H1 (cell line): ENCODE measurements around the gene TENT4B. TPM values are rescaled to one million over a fixed set of nuclear protein-coding genes. Genes with fewer than 3 reads are reported as not detected.

Experiments
- CTCF ChIA-PET: fragments of 300-600 bp; sonication (Branson Sonifier 250); formaldehyde crosslinking; loops from one replicate; lab custom pipeline; 2021; ENCODE audit not compliant: partially characterized antibody; lab: Charles Lee
- POLR2A ChIA-PET: fragments of 300-600 bp; sonication (Branson Sonifier 250); formaldehyde crosslinking; loops from one replicate; lab custom pipeline; 2021; ENCODE audit warnings: inconsistent platforms; ENCODE audit not compliant: partially characterized antibody; lab: Charles Lee
- DNase-seq, 2 experiments: peaks; one replicate each; pipeline versions ENCODE4 v3.0.0 to v3.0.0-alpha.2; 2010 to 2022; ENCODE audit warnings: low spot score in 2 of 2, low read depth in 1 of 2, mixed read lengths in 1 of 2
- FAIRE-seq: peaks from 2 replicates; lab custom pipeline; 2011; peaks lifted over from hg19 to GRCh38; lab: Jason Lieb, UNC
- H2AFZ ChIP-seq: 2 replicates; pipeline ENCODE4 v1.8.1; 2012; ENCODE audit warnings: low read length, inconsistent platforms
- H2AK5ac ChIP-seq: 2 replicates; pipeline ENCODE4 v1.6.1; 2013; ENCODE audit warnings: low read depth, low read length
- H2BK120ac ChIP-seq: replicated peaks from 2 replicates; pipeline ENCODE3; 2013; ENCODE audit warnings: low read depth, low read length, inconsistent platforms
- H2BK12ac ChIP-seq: 2 replicates; pipeline ENCODE4 v1.6.1; 2013; ENCODE audit warnings: low read depth, low read length
- H2BK15ac ChIP-seq: 2 replicates; pipeline ENCODE4 v1.6.1; 2013; ENCODE audit warnings: low read length
- H2BK20ac ChIP-seq: 2 replicates; pipeline ENCODE4 v1.6.1; 2013; ENCODE audit warnings: low read length
- H2BK5ac ChIP-seq: 2 replicates; pipeline ENCODE4 v1.6.1; 2013; ENCODE audit warnings: low read depth, low read length
- H3K14ac ChIP-seq: 2 replicates; pipeline ENCODE4 v1.6.1; 2013; ENCODE audit warnings: inconsistent platforms; ENCODE audit not compliant: insufficient read length
- H3K18ac ChIP-seq: 2 replicates; pipeline ENCODE4 v1.6.1; 2013; ENCODE audit warnings: low read length; ENCODE audit errors: extremely low read depth
- H3K23ac ChIP-seq: 2 replicates; pipeline ENCODE4 v1.6.1; 2013; ENCODE audit warnings: inconsistent platforms; ENCODE audit not compliant: insufficient read length
- H3K23me2 ChIP-seq: 2 replicates; pipeline ENCODE4 v1.6.1; 2013; ENCODE audit warnings: low read depth, low read length
- H3K27ac ChIP-seq: 2 replicates; pipeline ENCODE4 v1.6.1; 2011; ENCODE audit warnings: low read depth, low read length, inconsistent platforms
- H3K27me3 ChIP-seq, 4 experiments: replicated peaks in 1 of 4; 1 replicate in 1 of 4; 2 replicates in 3 of 4; pipeline versions ENCODE4 v1.6.1 to v1.8.1; 2011 to 2013; ENCODE audit warnings: low read length in 3 of 4, mild to moderate bottlenecking in 3 of 4, inconsistent platforms in 2 of 4, mixed read lengths in 2 of 4, moderate library complexity in 1 of 4; ENCODE audit not compliant: control insufficient read depth in 3 of 4, insufficient read depth in 3 of 4; ENCODE audit errors: extremely low read depth in 1 of 4
- H3K36me3 ChIP-seq, 4 experiments: 2 replicates each; pipeline versions ENCODE4 v1.6.1 to v1.8.1; 2011 to 2013; ENCODE audit warnings: mild to moderate bottlenecking in 4 of 4, low read length in 3 of 4, moderate library complexity in 2 of 4, control low read depth in 1 of 4, inconsistent platforms in 1 of 4; ENCODE audit not compliant: insufficient read depth in 4 of 4, control insufficient read depth in 2 of 4
- H3K4ac ChIP-seq: replicated peaks from 2 replicates; pipeline ENCODE3; 2013; ENCODE audit warnings: low read length, low read depth, mixed read lengths, inconsistent platforms; ENCODE audit not compliant: insufficient read length
- H3K4me1 ChIP-seq, 4 experiments: replicated peaks in 1 of 4; 1 replicate in 1 of 4; 2 replicates in 3 of 4; pipeline versions ENCODE4 v1.6.1 to v1.8.1; 2011 to 2013; ENCODE audit warnings: low read length in 3 of 4, inconsistent platforms in 2 of 4, mixed read lengths in 1 of 4; ENCODE audit not compliant: insufficient read depth in 4 of 4, control insufficient read depth in 3 of 4
- H3K4me2 ChIP-seq, 2 experiments: 2 replicates each; pipeline versions ENCODE4 v1.6.1 to v1.8.1; 2011 to 2013; ENCODE audit warnings: low read depth in 2 of 2, low read length in 2 of 2, control low read depth in 1 of 2, inconsistent platforms in 1 of 2, mild to moderate bottlenecking in 1 of 2; ENCODE audit not compliant: insufficient read depth in 1 of 2
- H3K4me3 ChIP-seq, 4 experiments: fragments of 200-600, 300-600 bp in 1 of 4; sonication (generic), shearing (Covaris generic), sonication (Bioruptor Twin) in 1 of 4; 2 replicates each; pipeline versions ENCODE4 v1.5.1 to v1.8.1; 2011 to 2016; ENCODE audit warnings: low read length in 4 of 4, low read depth in 3 of 4, control low read depth in 2 of 4, inconsistent platforms in 2 of 4, mild to moderate bottlenecking in 2 of 4, mixed read lengths in 1 of 4, moderate library complexity in 1 of 4; ENCODE audit not compliant: insufficient read depth in 2 of 4; ENCODE audit errors: extremely low read depth in 1 of 4
- H3K56ac ChIP-seq: replicated peaks from 2 replicates; pipeline ENCODE3; 2013; ENCODE audit warnings: low read depth, mild to moderate bottlenecking, mixed read lengths, low read length, inconsistent platforms; ENCODE audit not compliant: insufficient read length
- H3K79me1 ChIP-seq: 2 replicates; pipeline ENCODE4 v1.6.1; 2013; ENCODE audit warnings: low read depth, low read length, control low read depth
- H3K79me2 ChIP-seq, 2 experiments: 2 replicates each; pipeline versions ENCODE4 v1.6.1 to v1.8.1; 2012 to 2013; ENCODE audit warnings: low read length in 2 of 2, mild to moderate bottlenecking in 2 of 2, inconsistent platforms in 1 of 2; ENCODE audit not compliant: insufficient read depth in 2 of 2, control insufficient read depth in 1 of 2
- H3K9ac ChIP-seq, 4 experiments: replicated peaks in 1 of 4; 1 replicate in 1 of 4; 2 replicates in 3 of 4; pipeline versions ENCODE4 v1.6.1 to v1.8.1; 2011 to 2013; ENCODE audit warnings: low read depth in 3 of 4, low read length in 3 of 4, control low read depth in 2 of 4, mild to moderate bottlenecking in 2 of 4, moderate library complexity in 2 of 4, inconsistent platforms in 1 of 4; ENCODE audit errors: extremely low read depth in 1 of 4
- H3K9me3 ChIP-seq, 2 experiments: 2 replicates each; pipeline versions ENCODE4 v1.6.1 to v1.8.1; 2012 to 2013; ENCODE audit warnings: mild to moderate bottlenecking in 2 of 2, moderate library complexity in 2 of 2, control low read depth in 1 of 2, inconsistent platforms in 1 of 2, low read depth in 1 of 2, low read length in 1 of 2, mixed read lengths in 1 of 2; ENCODE audit not compliant: insufficient read depth in 2 of 2
- H4K20me1 ChIP-seq, 2 experiments: replicated peaks in 1 of 2; 2 replicates each; pipeline versions ENCODE3 to v1.8.1; 2011 to 2013; ENCODE audit warnings: inconsistent platforms in 2 of 2, low read length in 2 of 2, mild to moderate bottlenecking in 1 of 2; ENCODE audit not compliant: insufficient read depth in 2 of 2, control insufficient read depth in 1 of 2
- H4K5ac ChIP-seq: 2 replicates; pipeline ENCODE4 v1.6.1; 2013; ENCODE audit warnings: low read length, low read depth, mixed read lengths, inconsistent platforms; ENCODE audit not compliant: insufficient read length
- H4K8ac ChIP-seq: 2 replicates; pipeline ENCODE4 v1.8.0; 2013; ENCODE audit warnings: mild to moderate bottlenecking, moderate library complexity, low read length, inconsistent platforms; ENCODE audit not compliant: insufficient read depth; ENCODE audit errors: extremely low read depth
- H4K91ac ChIP-seq: replicated peaks from 2 replicates; pipeline ENCODE3; 2013; ENCODE audit warnings: low read length, mixed read lengths, inconsistent platforms; ENCODE audit not compliant: insufficient read length
- ATF2 ChIP-seq: IDR thresholded peaks from 2 replicates; pipeline ENCODE4 v1.6.1; 2012; ENCODE audit warnings: low read length, inconsistent platforms
- EGR1 ChIP-seq: IDR thresholded peaks from 2 replicates; pipeline ENCODE4 v1.6.1; 2011; ENCODE audit warnings: low read depth, low read length, borderline replicate concordance
- EZH2 ChIP-seq: fragments of 200-600 bp; sonication (generic); IDR thresholded peaks from 2 replicates; pipeline ENCODE4 v1.7.1; 2012; ENCODE audit warnings: low read depth, mild to moderate bottlenecking, moderate library complexity, low read length, inconsistent platforms; ENCODE audit not compliant: severe bottlenecking
- GABPA ChIP-seq: IDR thresholded peaks from 2 replicates; pipeline ENCODE4 v1.6.1; 2011; ENCODE audit warnings: mild to moderate bottlenecking, low read length, moderate library complexity, borderline replicate concordance; ENCODE audit not compliant: insufficient read depth
- HDAC6 ChIP-seq: IDR thresholded peaks from one replicate; pipeline ENCODE4 v1.7.1; 2012; ENCODE audit warnings: low read depth, mild to moderate bottlenecking, inconsistent platforms, low read length, moderate library complexity
- JUN ChIP-seq: IDR thresholded peaks from 2 replicates; pipeline ENCODE4 v1.6.1; 2011; ENCODE audit warnings: low read depth, mild to moderate bottlenecking, improper control_type of control experiment, low read length
- PHF8 ChIP-seq: fragments of 200-600 bp; sonication (generic); conservative IDR thresholded peaks from 2 replicates; pipeline ENCODE4 v1.7.1; 2012; ENCODE audit warnings: low read depth, mild to moderate bottlenecking, inconsistent platforms, low read length, moderate library complexity
- SIN3A ChIP-seq, 2 experiments: IDR thresholded peaks in 1 of 2; conservative IDR thresholded peaks in 1 of 2; 2 replicates each; pipeline ENCODE4 v1.6.1; 2011 to 2012; ENCODE audit warnings: low read length in 2 of 2, improper control_type of control experiment in 1 of 2, low read depth in 1 of 2, mild to moderate bottlenecking in 1 of 2
- SP2 ChIP-seq: IDR thresholded peaks from 2 replicates; pipeline ENCODE4 v1.6.1; 2012; ENCODE audit warnings: mild to moderate bottlenecking, low read length, inconsistent platforms
- TEAD4 ChIP-seq: IDR thresholded peaks from 2 replicates; pipeline ENCODE4 v1.6.1; 2012; ENCODE audit warnings: low read depth, low read length, inconsistent platforms, mixed read lengths
- YY1 ChIP-seq: IDR thresholded peaks from 2 replicates; pipeline ENCODE4 v1.6.1; 2011; ENCODE audit warnings: low read depth, mild to moderate bottlenecking, low read length
- ZNF274 ChIP-seq: IDR thresholded peaks from 2 replicates; pipeline ENCODE4 v1.7.0; 2012; ENCODE audit warnings: low read length, borderline replicate concordance; ENCODE audit errors: extremely low read depth
- WGBS, 2 experiments: shearing (Covaris generic) in 1 of 2; methylation state at CpG; one replicate each; pipeline versions ENCODE4 v1.1.6 to v1.1.7; 2013 to 2015; ENCODE audit warnings: low lambda C conversion rate in 2 of 2, mixed read lengths in 2 of 2, inconsistent platforms in 1 of 2, low coverage in 1 of 2, missing lambda C conversion rate in 1 of 2; ENCODE audit not compliant: insufficient replicate concordance in 2 of 2, insufficient coverage in 1 of 2, insufficient read length in 1 of 2; ENCODE audit errors: extremely low coverage in 1 of 2, missing lambda C conversion rate in 1 of 2; 5-methylcytosine and 5-hydroxymethylcytosine counted together
- polyA plus RNA-seq, 7 experiments: library from polyadenylated mRNA; depleted of rRNA in 3 of 7; stranded (reverse) in 5 of 7; unstranded in 2 of 7; fragments of >200 nt in 5 of 7; fragments of 200-250 nt in 2 of 7; gene quantifications; 1 replicate in 5 of 7; 2 replicates in 1 of 7; 4 replicates in 1 of 7; pipeline versions ENCODE4 v1.2.1 to v1.2.3, GENCODE V29; 2011 to 2013; ENCODE audit warnings: missing spikeins in 2 of 7, mixed read lengths in 2 of 7
- total RNA-seq: library from RNA; stranded (reverse); fragmentation: NEBNext Ultra II Directional; extraction: Animal tissue kit (Norgen Biotek cat#: 25700); gene quantifications from 2 replicates; pipeline ENCODE4 v1.2.1, GENCODE V29; 2021

Gene TENT4B
- total and polyA plus RNA-seq, 2 of the 8 experiments (the other 6 are each of a cell fraction or from before 2014, with no cell fraction given) = 4.2 to 15.7 TPM

DNA sequence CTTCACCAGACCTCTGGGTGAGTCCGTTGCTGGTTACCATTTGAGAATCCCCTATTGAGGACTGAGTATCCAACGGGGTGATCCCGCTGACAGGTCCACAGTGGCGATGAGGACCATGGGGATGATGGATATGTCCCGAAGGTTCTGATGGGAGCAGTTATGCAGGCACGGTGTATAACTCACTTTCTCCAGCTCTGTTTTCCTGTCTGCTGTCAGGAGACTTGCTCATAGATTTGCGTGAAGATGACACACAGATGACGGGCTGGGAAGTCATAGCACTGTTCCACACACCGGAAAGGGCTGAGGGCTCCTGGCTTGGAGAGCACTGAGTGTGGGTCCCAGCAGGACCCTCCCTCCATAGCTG, 91.0 kb downstream of the TENT4B start:
- no peaks in the 10 kb centered on the region for H4K20me1 ChIP-seq
- H3K18ac ChIP-seq = no peak overlapping the region
- H3K14ac ChIP-seq = no peak overlapping the region
- peak overlapping the region; percentile 45 for H4K91ac ChIP-seq
- H3K27ac ChIP-seq = no peak overlapping the region
- no peak overlapping the region for H3K4ac ChIP-seq
- FAIRE-seq = no peak
- H3K56ac ChIP-seq = no peak overlapping the region
- peak overlapping the region; percentile 27; the same call in 1 of the 2 replicates for H2BK12ac ChIP-seq
- no peaks in the 10 kb centered on the region for H3K79me1 ChIP-seq
- H3K36me3 ChIP-seq = no peaks in the 10 kb centered on the region
- ChIA-PET CTCF (interaction anchor here (0.6 to 2.2 kb wide), 7 partner anchors 8 to 344 kb away, joined by 3 to 6 read pairs (median 3); no protein-coding TSS in a partner anchor), POLR2A (no interaction called here)
- DNase-seq = no peak
- H2BK20ac ChIP-seq = peak overlapping the region; percentile 73; the same call in 1 of the 2 replicates
- H3K4me1 ChIP-seq = peaks cover 0 to 19% (median 6%) of the 10 kb centered on the region in 4 experiments; a peak in 5 of 7 replicates
- peak overlapping the region in 1 of 2 experiments; percentile 60; a peak in 2 of 4 replicates for H3K4me2 ChIP-seq
- H4K8ac ChIP-seq = no peak overlapping the region
- H3K23ac ChIP-seq = no peak overlapping the region
- peaks cover 5% of the 10 kb centered on the region; the same call in 1 of the 2 replicates for H3K23me2 ChIP-seq
- H2AFZ ChIP-seq = no peak overlapping the region
- no peak overlapping the region for H2BK15ac ChIP-seq
- 92% methylated on average over 9 of the region's 9 CpGs; no CpG with 5 or more reads in 1 of the 2 experiments for WGBS, 2 experiments
- H3K79me2 ChIP-seq = no peaks in the 10 kb centered on the region
- no peak overlapping the region for H3K4me3 ChIP-seq
- H2BK120ac ChIP-seq = no peak overlapping the region
- H3K27me3 ChIP-seq = peaks cover 0 to 24% (median 14%) of the 10 kb centered on the region in 4 experiments; a peak in 6 of 7 replicates
- no peak overlapping the region for H4K5ac ChIP-seq
- H2BK5ac ChIP-seq = no peak overlapping the region
- no peak overlapping the region for H3K9ac ChIP-seq
- peak overlapping the region; percentile 1; the same call in 1 of the 2 replicates for H2AK5ac ChIP-seq
- H3K9me3 ChIP-seq = no peaks in the 10 kb centered on the region
- TF ChIP-seq TEAD4 (no peak), EGR1 (no peak), HDAC6 (no peak), PHF8 (no peak), EZH2 (no peak), ZNF274 (no peak), ATF2 (no peak), GABPA (no peak), JUN (no peak), SP2 (no peak), SIN3A (conservative IDR thresholded peaks at IDR 0.05 in 1 of 2, IDR thresholded peaks at IDR 0.05 in 1 of 2; ENCODE audit: low read depth in 1 of 2, low read length in 2 of 2) (no peak), YY1 (no peak)
